Activated naive CD8-positive, alpha-beta T cell treated with anti-CD3 and anti-CD28 coated beads, Interleukin-2, amount 50 U/mL, for 16 hours (primary cell): ENCODE data around the gene PMAIP1.

Experiments
- DNase-seq: peaks from one replicate; pipeline ENCODE4 v3.0.0-alpha.2; 2020; ENCODE audit warnings: low read depth, low spot score

The PMAIP1 gene

GRCh38 chr18:59952283-59953007, 52.6 kb downstream of the PMAIP1 start:
- no peak for DNase-seq
